ENCODE measurements around the gene YBX1.

YBX1 gene

DNA sequence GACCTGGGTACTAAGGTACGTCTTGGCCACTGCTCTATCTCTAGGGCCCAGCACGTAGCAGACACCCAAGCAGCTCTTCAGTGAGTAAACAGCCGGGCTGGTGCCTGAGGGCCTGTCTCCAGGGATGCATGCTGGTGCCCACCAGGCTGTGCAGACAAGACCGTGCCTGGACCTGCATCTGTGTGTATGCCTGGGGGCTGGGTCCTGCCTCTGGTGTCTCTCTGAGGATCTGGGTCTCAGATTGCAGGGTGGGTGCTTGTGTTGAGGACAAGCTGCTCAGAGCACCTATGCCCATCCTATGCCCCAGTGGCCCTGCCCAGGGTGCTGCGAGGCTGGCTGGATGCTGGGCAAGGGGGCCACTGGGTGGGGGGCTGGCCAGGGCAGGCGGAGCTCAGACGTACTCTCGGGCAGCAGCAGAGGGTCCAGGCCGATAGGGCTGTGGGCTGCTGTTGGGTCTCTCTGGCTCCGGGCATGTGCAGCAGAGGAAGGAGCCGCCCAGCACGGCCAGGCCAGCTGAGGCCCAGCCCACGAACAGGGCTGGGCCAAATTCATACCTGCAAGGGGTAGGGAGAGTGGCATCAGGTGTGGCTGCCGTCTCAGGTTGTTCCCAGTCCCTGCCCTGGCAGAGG, 53.4 kb downstream of the YBX1 start:
- DNase-seq, result no peak

DNA sequence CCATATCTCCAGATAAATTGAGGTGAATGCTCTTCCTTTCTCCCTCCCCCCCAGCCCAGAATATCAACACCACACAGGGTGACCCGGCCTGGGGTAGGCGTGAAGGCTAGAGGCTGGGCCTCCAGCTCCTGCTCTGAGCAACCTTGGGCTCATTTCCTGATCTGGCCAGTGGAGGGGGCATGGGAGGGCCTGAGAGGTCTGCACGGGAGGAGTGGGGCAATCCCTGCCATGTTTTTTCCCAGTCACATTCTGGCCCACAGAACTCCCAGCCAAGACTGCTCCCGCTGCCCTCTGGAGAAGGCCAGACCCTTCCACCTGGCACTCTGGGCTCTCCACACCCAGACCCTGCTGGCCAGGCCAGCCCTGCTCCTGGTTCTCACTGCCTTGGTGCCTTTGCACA, 53.9 kb downstream of the YBX1 start:
- DNase-seq, result no peak

DNA sequence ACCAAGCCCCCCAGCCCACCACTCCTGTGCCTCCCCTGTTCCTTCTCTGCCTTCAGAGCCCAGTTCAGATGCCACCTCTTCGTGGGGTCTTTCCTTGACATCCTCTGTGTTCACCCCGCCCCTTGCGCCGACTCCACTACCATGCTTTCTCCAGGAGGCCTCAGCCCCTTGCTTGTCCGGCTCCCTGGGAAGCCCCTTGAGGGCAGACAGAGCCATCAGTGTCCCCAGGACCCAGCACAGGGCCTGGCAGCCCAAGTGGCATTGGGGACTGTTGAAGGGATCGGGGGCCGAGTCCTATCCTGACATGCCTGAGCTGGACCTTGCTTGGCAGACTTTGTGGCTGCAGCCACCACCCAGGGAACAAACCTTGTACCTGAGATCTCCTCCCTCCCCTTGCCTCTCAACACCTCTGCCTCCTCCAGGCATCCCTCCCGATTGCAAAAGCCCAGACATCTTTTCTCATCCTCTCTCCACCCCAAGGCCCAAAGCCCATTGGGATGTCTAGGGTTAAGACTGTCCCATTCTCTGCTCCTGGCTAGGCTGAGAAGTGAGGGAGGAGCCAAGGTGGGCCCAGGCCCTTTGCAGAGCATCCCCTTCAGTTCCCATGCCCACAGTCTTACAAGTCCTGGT, 54.5 kb downstream of the YBX1 start:
- no peak for DNase-seq

DNA sequence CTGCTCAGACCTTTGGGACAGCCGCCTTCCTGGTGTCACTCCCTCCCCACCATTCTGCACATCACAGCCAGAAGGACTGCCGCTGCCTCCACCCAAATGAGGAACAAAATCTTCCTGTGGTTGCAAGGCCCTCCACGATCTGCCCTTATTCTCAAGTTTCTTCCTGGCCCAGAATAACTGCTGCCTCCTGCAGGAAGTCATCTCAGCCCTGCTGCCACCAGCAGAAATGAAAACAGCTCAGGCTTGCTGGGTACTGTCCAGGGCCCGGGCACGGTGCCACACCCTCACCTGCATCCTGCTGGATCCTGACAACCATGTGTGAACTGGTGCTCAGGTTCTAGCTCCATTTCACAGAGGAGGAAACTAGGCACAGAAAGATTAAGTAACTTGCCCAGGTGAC, 55.0 kb downstream of the YBX1 start:
- no peak for DNase-seq

DNA sequence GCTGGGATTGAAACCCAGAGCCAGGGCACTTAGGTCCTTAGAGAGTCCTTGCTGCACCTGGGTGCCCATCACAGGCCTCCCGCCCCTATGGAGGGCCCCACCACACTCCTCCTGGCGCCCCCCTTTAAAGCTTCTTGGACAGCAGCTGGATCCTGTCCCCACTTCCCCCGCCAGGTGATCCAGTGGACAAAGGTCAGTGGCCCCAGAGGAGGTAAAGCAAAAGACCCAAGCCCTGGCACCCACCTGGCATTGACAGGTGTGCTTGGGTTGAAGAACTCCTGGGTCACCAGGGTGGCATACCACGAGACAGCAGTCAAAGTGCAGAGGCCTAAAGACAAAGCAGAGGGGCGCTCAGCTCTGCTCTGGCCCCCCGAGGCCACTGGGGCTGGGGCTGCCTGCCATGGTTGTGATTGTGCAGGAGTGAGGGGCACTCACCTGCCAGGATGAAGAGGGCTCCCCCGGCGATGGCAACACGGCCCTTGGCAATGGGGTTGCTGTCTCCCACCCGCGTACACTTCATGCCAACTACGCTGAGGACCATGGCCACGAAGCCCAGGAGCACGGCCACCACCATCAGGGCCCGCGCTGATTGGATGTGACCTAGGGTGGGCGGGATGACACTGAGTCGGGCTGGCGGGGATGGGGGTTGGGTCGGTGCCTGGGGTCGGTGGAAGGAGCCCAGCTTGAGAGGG, 55.9 kb downstream of the YBX1 start:
- DNase-seq, result no peak

DNA sequence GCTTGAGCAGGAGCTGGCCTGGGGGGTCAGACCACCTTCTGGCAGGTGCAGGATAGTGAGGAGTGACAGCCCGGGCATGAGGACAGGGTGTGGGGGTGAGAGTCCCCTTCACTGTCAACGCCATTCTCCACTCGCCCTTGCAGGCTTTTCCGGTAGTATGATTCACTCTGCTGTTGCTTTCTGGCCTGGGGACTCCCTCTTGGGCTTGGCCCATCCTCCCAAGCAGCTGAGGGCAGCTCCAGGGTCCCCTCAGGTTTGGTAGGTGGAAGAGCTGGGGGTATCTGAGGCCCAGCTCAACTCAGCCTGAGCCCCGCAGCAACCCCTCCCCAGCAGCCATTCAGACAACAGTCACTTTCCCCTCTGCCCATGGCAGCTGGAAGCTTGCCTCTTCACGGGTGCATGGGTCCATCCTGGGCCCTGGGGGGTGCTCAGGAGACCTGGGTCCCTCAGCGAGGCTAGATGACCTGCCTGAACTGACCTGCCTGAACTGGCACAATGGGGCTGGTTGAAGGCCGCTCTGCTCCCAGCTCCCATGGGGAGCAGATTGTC, 56.5 kb downstream of the YBX1 start:
- DNase-seq, result no peak

DNA sequence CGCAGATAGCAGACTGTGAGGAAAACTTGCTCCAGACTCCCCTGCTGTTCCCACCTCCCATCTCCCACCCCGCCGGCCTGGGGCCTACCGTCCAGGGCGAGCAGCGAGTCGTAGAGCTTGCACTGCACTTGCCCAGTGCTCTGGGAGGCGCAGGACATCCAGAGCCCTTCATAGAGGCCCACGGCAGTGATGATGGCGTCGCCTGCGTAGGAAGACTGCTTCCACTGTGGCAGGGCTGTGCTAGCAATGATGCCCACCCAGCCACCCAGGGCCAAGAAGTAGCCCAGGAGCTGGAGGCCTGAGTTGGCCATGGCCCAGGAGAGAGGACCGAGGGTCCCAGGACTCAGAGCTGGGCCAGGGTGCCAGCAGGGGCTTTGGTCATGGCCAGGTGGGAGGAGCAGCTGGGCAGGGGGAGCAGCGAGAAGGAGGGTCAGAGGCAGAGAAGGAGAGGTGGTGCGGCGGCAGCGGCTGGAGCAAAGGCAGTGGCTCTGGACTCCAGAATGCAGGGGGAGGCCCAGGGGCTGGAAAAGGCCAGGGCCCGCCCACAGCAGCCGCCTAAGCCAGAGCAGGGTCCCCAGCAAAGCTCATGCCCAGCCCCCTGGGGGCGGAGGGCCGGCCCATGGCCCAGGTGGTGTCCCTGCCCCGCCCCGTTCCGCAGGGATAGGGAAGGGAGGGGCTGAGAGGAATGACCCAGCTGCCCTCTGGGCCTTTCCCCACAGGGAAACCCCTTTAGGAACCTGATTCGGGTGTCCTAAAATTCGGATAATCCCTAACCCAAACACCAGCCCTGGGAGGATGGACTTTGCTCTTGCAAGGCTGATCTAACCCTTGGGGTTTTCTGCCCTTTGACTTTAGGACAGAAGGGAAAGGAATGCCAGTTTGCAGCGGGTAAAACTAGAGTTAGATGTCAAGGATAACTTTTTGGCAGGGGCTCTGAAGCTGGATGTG, 57.8 kb downstream of the YBX1 start, which contains the start of gene CLDN19:
Gene CLDN19, minus strand, starts transcription at position 484 of the 948 bp plus-strand sequence. Its CDS starts 173 bp downstream, at position 311.
- DNase-seq, result no peak

DNA sequence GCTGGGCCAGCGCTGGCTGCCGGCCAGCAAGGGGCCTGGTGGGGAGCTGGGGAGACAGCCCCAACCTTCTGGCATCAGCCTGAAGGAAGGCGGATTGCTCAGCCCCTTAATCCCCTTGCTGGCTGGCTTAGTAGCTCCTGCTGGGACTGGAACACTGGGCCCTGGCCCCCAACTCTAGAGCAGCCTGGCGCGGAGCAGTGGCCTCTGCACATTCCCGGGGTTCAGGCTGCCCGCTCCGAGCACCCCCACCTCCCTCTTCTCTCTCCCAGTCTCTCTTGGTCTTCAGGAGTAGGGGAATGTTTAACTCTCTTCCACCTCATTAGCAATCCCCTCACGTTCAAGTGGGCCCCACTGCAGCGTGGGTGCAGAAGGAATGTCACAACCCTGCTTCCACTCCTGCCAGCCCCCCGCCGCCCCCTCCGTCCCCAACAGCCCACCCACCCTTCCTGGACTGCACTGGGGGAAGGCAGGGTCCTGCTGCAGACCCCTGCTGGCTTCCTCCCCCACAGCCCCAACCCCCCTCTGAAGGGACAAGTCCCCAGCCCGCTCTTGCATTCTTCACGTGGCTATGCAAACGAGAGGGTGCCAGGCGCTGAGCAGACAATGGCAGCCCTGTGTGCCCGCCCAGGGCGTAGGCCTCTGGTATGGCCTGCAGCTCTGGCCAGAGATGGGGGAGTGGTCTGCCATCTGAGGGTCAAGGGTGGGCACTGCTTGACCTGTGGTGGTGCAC, 58.8 kb downstream of the YBX1 start:
- no peak for DNase-seq

DNA sequence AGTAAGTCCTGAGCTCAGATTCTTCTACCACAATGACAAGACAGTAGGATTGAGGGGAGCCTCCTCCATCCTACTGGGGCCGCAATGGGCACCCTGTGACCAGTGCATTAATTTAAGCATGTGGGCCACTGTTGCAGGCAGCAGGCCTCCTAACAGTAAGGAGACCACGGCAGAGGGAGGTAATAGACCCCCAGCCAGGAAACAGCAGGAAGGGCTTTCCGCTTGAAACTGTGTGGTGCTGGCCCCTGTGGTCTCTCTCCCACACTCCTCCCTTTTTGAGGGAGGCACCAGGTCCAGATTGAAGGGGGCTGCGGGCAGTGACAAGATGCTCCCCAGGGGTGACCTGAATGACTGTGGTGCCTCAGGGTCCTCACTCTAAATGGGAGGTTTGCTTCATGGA, 59.5 kb downstream of the YBX1 start:
- DNase-seq, result no peak

DNA sequence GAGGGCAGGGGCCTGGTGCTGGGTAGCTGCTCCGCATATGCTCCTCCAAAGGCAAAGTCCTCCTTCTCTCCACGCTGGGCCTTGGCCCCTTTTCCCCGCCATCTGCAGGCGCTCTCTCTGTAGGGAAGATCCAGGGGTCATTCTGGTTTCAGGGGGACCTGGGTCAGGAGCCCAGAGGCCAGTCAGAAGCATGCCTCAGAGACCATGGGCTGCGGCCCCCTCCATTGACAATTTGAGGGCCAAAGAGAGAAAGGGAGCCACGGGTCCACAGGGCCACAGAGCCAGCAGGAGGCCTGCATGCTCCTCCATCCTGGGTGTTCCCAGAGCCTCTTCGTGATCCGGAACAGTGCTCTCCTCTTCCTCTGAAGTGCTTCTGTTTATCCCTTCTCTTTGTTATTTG, 59.9 kb downstream of the YBX1 start:
- no peak for DNase-seq

DNA sequence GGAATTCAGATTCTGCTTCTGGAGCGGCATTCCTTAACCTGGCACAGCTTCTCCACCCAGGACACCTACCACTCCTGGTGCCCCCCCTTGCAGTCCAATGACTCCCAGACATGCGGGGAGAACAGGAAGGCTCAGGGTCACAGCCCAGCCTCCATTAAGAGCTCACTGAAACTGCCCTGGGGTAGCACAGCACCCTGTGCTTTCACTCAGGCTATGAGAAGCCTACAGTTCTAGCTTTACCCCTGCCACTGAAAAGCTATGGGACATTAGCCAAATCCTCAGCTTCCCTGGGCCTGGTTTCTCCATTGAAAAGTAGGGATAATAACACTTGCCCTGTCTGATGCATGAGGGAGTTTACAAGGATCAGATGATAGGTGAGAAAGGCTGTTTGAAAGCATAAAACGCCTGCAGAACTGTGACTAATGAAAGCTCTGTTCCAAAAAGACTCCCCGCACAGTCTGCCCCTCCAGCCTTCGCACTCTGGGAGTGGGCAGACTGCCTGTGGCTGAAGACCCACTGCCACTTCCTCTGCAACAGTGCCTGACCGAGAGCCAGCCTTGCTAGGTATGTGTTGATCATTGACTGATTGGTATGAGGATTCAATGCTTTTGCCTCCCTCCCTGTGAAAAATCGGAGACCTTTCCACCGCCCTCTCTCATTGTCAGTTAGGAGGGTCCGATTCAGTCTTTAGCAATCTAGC, 60.5 kb downstream of the YBX1 start:
- no peak for DNase-seq

DNA sequence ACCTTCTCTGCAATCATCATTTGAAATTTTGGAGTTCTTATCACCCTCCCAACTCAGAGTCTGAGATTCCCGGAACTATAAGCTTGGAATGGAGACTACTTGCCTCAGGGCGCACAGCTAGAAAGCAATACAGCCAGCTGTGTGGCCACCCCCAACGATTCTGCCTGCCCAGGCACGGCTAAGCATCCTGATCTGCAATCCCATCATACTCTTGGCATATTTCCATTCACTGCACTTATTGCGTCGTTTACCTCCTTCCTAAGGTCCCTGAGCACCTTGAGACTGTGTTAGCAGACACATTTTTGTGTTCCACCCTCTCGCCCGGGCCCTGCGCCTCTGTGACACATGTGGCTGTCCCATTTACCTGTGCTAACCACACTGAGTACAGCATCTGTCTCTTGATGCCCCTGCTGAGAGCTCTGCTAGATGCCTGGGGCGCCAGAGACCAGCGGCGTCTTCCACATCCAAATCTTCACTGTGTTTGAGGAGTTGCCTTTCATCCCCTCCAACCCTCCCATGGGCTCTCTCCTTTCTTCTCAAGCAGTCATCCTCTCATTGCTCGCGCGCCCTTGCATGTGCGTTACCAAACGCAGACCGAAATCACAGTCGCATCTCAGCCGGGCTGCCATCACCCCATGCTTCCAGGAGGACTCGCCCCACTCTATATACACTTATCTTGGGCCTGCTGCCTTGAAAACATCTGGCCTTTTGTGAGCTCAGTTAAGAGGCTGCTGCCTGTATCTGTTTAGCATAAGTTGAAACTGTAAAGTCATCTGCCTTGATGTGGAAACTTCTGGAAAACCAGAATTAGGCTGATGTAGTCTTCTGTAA, 61.3 kb downstream of the YBX1 start:
- DNase-seq, result no peak

DNA sequence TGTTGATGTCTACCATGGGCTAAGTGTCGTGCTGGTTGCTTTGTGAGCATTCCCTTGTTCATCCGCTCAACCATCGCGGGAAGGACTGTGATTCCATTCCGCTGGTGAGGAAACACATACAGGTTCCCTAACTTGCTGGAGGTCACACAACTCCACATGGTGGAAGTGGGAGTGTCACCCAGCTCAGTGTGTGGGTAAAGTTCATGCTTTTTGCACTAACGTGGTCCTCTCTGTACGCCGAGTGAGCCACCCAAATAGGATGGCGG, 61.9 kb downstream of the YBX1 start:
- no peak for DNase-seq

DNA sequence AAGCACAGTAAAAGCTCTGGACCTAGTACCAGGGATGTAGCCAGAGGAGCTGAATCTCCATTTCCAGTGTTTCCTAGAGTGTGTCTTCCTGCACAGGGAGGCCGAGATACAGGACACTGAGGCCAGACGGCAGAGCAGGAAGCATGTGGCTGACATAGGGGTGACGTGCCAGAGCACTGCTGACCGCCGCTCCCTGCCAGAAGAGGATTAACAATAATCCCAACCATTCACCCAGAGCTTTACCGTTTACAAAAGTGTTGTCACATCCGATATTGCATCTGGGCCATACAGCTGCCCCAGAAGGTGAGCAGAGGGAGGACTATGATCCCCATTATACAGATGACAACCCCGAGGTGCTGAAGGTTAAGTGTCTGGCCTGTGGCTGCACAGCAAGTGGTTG, 63.6 kb downstream of the YBX1 start:
- no peak for DNase-seq

DNA sequence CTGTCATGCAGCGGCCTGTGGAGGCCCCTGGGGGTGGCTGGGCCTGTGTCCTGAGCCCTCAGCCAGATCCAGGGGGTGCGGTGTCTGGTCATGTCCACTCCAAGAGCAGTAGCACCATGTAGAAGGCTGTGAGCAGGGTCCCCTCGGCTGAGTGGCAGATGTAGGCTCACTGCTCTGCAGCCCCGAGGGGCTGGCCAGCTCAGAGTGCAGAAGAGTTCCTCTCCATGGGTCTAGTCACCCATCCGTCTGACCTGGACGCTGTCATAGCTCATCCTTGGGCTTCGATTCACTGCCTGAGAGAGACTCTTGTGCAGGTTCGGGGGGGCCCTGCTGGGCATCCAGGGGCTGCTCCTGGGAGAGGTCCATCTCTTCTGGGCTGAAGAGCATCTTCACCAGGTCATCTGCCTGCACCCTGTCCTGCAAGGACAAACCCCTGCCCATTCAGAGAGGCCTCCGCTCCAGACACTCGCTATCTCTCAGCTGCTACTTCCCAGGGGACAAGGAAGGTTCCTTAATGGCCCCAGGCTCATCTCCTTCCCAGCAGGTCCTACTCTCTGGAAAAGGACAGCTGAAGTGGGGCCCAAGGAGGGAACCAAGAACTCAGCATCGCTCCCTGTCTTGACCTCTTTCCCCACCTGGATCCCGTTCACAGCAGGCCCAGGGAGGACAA, 64.4 kb downstream of the YBX1 start:
- DNase-seq, result no peak

DNA sequence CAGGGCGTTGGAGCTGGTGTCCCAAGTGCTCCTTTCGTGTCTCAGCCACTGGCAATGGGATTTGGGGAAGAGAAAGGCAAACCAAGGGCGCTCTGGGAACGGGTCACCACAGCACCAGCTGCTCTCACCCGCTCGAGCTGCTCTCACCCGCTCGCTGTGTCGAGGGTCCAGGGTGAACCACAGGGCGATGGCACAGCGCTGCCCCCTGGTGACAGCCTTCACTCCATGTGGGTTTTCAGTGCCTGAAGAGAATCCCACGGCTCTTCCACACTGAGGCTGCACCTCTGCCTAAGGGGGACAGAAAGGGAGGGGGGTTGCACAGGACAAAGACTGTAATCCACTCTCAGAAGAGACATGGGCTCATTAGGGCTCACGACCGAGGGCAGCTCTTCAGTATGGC, 64.9 kb downstream of the YBX1 start:
- peak; percentile 54 for DNase-seq

DNA sequence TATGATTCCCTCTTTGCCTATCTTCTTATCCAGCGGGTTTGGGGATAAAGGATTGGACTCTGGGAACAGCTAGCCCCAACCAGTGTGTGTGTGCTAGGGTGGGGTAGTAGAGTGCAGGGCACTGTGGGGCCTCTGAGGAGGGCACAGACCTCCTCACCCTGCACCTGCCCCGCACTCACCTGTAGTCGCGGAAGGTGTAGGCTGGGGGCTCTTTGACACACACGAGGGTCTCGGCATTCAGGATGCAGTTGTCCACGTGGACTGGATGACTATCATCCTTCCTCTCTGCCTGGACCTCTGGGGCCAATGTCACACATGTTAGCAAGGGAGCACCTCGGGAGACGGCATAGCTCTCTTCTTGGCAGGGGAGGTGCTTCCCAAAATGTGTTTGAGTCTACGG, 65.8 kb downstream of the YBX1 start:
- no peak for DNase-seq

DNA sequence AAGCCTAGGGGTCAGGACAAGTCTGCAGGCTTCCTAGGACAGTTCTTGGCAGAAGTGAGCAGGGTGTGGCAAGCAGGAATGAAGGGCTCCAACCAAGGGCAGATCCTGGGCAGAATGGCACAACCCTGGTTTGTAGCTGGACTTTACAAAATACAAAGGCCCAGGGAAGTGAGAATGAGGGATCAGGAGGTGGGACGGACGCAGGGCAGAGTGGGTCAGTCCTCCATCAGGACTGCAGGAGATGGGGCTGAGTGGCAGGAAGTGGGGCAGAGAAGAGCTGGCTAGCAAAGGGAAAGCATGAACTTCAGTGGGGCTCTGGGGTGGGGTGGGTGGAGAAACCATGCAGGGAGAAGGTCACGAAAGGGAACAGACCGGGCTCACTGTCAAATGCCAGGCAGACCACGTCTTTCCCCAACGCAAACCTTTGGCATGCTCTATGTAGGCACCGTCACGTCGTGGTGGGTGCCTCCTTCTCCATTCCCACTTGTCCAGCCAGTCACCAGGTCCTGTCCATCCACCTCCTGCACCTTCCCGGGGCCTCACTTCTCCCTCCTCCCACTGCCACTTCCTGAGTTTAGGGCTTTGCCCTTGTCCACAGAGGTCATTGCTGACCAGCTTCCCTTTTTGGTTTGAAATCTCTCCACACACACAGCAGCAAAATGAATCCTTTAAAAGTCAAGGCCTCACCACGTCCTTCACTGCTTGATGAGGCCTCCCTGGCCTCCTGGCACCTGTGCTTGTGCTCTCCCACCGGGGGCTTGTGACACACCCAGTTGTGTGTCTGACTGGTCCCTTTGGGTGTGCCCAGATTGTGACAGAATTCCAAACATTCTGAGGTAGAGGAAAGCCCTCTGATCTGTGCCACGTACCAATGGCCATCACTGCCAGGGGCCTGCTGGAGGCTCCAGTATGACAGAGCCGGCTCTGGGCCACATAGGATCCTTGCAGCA, 66.5 kb downstream of the YBX1 start:
- no peak for DNase-seq

DNA sequence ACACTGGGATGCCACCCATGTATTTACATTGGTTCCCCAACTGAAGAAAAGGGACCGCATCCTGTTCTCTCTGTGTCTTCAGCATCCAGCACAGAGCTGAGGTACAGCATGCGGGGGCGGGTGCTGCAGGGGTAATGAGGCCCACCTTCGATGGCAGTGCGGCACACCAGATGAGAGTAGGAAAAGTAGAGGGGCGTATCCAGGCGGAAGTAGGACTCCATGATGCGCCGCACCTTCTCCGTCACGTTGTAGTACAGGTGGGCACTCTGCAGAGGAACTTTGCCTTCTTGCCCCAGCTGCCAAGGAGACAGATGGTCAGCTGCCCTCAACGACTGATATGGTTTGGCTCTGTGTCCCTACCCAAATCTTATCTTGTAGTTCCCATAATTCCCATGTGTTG, 67.8 kb downstream of the YBX1 start:
- DNase-seq, result no peak

Data from activated CD4-positive, alpha-beta T cell treated with anti-CD3 and anti-CD28 coated beads, Interleukin-2, amount 50 U/mL, for 1 hour (primary cell).